Gastroesophageal sphincter (tissue), 3 donors: ENCODE measurements around the gene WFDC1.

Experiments
- CTCF ChIP-seq, 4 experiments: fragments of 200-600 bp in 2 of 4; fragments of 450-650 bp in 2 of 4; sonication (generic) in 1 of 4; IDR thresholded peaks; one replicate each; pipeline ENCODE4 v1.5.1; 2017 to 2019; ENCODE audit warnings: antibody characterized with exemption in 4 of 4, mild to moderate bottlenecking in 2 of 4, moderate library complexity in 2 of 4
- EP300 ChIP-seq: sonication (generic); formaldehyde crosslinking; IDR thresholded peaks from one replicate; pipeline ENCODE4 v1.6.1; 2017; ENCODE audit warnings: antibody characterized with exemption, mild to moderate bottlenecking
- POLR2AphosphoS5 ChIP-seq: sonication (generic); formaldehyde crosslinking; IDR thresholded peaks from one replicate; pipeline ENCODE4 v1.6.1; 2017; ENCODE audit warnings: antibody characterized with exemption

GRCh38 chr16:84247331-84247730 is 47.3 kb upstream of the WFDC1 start:
- no peak for TF ChIP-seq CTCF (IDR thresholded peaks at IDR 0.05)
- TF ChIP-seq EP300 = no peak
- no peak for TF ChIP-seq POLR2AphosphoS5
